SW 1271 (cell line): Measurements from ENCODE around the gene PAX6.
"Not testable (repeated sequence)": the region's sequence is repeated elsewhere in the genome, so short reads cannot be mapped to it uniquely, and the experiment has no call there.

Experiments used
- DNase-seq, 2 experiments: peaks; one replicate each; lab custom pipeline; 2025; lab: John Stamatoyannopoulos, UW

Gene PAX6

DNA sequence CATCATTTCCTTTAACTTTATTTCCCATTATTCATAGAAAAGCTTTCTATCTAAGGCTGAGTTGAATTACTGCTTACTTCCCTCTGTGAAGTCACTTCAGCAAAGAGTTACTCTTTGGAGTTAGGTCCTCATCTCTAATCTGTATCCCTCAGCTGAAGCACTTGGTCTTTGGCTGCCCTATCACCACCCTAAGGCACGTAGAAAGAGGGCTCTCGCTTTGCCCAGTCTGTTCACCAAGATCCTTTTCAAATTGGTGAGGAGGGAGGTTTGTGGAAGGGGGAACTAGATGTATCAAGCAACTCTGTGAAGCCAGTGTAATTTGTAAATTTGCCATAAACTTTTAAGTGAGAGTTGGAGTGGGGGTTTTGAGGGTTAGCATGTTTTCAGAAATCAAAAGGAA is 43.4 kb downstream of the PAX6 start:
- DNase-seq = no peak

DNA sequence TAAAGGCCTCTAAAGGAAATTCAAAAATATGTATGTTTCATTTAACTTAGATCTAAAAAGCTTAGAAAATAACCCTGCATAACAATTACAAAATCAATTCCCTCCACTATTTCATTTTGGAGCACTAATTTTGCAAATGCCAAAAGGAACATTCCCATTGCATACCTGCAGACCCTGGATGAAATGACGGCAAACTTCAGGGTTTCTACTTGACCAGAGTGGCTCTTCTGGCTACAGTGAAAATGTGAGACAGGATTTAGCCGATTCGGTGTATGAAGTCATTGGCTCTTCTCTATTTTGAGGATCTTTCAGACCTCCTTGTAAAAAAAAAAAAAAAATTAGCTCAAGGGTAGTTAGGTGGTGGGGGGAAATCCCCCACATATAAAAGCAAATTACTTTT is 44.1 kb downstream of the PAX6 start:
- DNase-seq = no peak

DNA sequence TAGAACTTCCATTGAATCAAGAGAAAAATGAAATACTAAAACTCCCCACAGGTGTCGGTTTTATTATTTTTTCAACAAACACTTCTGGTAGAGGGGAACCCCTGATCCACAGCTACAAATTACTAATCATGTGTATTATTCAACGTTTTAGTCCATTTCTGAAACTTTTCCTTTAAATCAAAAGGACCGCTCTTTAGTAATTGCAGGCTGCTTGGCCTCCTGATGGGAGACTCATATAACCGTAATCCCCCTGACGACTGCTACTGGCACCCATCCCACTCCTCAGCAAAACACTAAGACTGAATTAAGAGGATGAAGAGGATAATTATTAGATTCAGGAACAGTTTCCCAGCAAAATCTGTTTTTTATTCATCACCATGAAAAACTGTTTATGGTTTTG is 46.4 kb downstream of the PAX6 start:
- no peak for DNase-seq

DNA sequence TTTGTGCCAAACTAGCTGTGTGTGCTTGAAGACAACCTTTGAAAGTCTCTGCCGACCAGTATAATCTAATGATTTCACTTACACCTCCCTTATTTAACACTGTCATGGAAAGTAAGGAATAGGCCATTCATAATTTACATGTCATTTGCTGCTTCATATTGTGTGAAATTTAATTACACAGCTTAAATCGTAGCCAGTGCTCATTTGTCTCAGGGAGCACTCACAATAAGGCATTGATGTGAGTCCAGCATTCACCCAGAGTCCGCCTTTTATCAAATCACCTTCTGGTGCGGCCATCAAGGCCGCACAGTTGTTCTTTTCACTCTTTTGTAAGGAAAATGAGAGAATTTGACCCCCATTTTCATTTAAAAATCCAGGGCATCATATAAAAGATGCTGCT is 46.9 kb downstream of the PAX6 start:
- DNase-seq = no peak

DNA sequence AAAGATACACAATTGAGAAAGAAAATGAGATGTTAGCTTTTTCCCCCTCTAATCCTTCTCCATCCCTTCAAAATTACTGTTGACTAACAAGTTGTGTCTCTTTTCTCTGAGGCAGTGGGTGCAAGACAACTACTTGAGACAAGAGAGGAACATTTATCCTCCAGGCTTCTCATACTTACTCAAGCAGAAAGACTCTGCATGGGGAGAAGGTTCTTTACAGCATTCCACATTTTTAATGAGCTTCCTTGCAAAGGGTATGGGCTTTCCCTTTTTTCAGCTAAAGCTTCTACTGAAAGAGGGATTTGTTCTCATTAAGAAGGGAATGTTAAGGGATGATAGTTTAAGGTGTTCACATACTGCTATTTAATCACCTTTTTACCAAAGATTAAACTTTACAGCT is 47.8 kb downstream of the PAX6 start:
- no peak for DNase-seq

DNA sequence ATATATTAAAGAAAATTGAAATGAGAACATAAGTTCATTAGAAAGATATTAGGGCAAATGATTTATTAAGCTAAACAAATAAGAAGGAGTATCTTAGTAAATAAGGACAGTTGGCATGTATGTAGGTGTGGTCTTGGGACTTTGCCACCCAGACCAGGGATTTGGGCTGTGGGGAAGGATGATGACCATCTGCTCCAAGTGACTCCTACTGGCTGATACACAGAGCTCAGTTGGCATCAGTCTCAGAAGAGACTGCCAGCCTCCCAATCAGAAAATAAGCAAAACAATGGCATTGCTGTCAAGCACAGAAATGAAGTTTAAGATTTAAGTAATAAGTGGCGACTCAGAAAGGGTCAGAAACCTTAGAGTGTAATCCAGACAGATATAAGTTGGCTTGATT is 49.5 kb downstream of the PAX6 start:
- no peak for DNase-seq

DNA sequence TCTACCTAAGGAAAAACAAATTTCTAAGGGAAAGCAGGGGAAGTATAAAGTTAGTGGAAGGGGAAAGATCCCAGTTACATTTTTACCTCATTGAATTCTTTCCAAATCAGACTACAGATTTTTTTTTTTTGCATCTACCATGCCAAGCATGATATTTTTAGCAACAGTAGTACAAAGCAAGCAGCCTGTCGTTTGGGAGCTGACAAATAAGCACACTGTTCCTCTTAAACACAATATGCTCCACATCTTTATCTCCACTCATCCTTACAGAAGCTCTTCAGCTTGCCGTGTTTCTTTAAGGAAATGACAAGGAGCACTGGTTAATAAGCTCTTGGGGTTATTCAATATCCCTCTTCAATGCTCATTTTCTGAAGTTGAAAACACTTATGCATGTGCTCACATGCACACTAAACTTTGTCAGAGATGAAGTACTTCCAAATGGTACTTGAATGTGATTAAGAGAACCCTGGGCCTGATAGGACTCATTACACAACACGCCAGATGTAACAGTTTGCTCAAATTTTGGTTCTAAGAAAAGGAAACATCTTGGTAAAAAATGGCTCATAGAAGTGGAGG is 53.8 kb downstream of the PAX6 start:
- DNase-seq = no peak

DNA sequence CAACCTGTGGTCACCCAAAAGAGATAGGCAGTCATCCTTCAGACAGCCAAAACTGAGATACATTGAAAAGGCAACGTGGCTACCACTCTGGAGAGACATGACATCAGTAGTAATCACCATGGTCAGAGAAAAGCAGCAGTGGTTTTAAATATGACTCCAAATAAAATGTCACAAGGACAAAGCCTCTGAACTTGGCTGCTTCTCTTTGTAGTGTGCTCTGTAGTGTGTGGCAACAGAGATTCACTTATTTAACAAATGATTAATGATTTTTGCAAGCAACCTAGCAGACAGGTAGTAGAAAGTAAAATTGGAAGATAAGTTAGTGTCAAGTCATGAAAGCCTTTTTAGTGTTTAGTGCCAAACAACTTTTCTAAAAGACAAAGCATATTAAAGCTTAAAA is 63.5 kb downstream of the PAX6 start:
- no peak for DNase-seq

DNA sequence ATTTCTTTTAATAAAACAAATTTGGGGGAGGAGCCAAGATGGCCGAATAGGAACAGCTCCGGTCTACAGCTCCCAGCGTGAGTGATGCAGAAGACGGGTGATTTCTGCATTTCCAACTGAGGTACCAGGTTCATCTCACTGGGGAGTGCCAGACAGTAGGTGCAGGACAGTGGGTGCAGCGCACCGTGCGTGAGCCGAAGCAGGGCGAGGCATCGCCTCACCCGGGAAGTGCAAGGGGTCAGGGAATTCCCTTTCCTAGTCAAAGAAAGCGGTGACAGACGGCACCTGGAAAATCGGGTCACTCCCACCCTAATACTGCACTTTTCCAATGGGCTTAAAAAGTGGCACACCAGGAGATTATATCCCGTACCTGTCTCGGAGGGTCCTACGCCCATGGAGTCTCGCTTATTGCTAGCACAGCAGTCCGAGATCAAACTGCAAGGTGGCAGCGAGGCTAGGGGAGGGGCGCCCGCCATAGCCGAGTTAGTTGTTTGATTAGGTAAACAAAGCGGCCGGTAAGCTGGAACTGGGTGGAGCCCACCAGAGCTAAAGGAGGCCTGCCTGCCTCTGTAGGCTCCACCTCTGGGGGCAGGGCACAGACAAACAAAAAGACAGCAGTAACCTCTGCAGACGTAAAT is 70.3 kb downstream of the PAX6 start:
- not testable (repeated sequence) for DNase-seq

DNA sequence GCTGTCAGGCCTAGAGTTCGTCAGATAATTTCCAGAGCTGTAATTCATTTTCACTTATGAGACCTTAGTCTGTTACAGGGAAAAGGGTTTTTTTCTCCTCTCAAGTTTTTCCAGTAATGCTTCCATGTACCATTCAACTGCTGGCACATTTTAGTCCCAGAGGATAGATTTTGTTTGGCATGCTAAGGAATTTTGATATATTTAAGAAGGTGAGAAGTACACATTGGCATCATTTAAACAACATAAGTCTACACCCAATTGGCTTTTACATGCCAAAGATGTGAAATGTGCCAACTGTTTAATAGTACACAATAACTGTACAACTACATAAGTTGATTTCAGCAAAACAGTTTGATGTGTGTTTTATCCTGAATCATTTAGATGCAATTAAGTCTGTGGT is 71.0 kb downstream of the PAX6 start:
- DNase-seq = no peak
